ENCODE data around the gene DCDC1.

The DCDC1 gene

DNA sequence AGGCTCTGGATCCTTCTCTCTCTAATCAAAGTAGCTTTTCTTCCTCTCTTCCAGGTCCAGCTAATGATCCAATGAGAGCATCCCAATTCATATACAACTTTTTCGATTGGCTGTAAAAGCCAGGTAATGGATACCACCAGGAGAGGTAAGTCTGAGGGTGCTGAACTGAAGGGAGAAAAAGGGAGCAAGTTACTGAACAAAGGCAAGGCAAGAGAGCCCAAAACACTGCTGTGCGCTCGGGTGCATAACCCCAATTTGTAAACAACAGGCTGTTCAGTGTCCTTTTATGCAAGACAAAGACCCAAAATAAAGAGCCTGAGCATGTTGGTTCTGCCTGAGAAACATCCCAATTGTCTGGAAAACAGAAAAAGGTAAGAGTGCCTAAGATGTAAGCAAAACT is 260.1 kb downstream of the DCDC1 start:
- no peak overlapping the region for H3K27ac Mint-ChIP-seq
- H3K9me3 Mint-ChIP-seq: no peaks in the 10 kb centered on the region
- no peak overlapping the region for H3K4me3 Mint-ChIP-seq
- H3K36me3 Mint-ChIP-seq: no peaks in the 10 kb centered on the region
- H3K4me1 Mint-ChIP-seq: no peaks in the 10 kb centered on the region
- peaks cover 2% of the 10 kb centered on the region for H3K27me3 Mint-ChIP-seq

DNA sequence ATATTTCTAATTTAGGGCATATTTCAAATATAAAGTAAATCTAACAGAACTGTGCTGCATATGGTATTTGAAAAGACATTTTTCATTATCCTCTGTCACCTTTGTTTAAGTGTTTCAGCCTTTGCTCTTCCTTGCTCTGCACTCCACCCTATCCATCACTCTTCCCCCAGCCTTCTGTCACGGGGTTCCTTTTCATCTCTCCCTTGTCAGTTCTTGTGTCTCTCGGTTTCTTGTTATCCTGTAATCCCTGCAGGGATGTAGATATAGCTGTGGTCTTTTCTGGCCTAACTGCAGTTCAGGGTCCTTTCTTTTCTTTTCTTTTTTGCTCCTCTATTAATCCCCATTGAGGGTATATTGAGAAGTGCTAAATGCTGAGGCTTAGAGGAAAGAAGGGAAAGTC is 261.9 kb downstream of the DCDC1 start:
- no peak overlapping the region for H3K27ac Mint-ChIP-seq
- no peaks in the 10 kb centered on the region for H3K4me1 Mint-ChIP-seq
- peaks cover 2% of the 10 kb centered on the region for H3K27me3 Mint-ChIP-seq
- no peaks in the 10 kb centered on the region for H3K36me3 Mint-ChIP-seq
- no peak overlapping the region for H3K4me3 Mint-ChIP-seq
- no peaks in the 10 kb centered on the region for H3K9me3 Mint-ChIP-seq

DNA sequence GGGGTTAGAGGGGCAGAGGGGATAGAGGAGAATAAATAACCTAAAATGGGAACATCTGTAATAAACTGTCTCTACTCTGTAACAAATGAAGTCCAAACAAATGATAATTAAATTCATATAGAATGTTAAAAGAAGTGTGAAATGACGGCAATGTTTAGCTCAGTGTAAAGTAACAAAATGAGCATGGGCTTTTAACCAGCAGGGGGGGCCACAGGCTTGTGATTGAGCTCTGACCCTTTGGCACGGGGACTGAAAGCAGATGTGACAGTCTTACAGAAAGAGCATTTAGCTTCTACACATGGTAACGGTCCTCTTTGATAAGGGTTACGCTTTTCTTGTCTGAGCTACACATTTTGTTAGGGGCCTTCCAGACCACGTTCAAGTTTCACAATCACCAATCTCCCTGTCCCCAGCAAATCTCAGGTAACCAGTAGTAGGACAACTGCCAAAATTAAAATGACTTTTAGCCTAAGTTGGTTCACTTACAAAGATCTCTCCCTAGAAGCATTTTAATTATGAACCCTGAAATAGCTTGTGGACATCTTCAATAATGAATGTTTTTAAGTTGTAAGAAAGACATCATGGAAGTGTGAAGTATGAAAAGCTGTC is 262.5 kb downstream of the DCDC1 start:
- no peaks in the 10 kb centered on the region for H3K9me3 Mint-ChIP-seq
- H3K4me3 Mint-ChIP-seq: no peak overlapping the region
- no peaks in the 10 kb centered on the region for H3K4me1 Mint-ChIP-seq
- no peaks in the 10 kb centered on the region for H3K36me3 Mint-ChIP-seq
- H3K27me3 Mint-ChIP-seq: peaks cover 2% of the 10 kb centered on the region
- H3K27ac Mint-ChIP-seq: no peak overlapping the region

GRCh38 chr11:31106326-31106725 is 263.2 kb downstream of the DCDC1 start:
- peaks cover 2% of the 10 kb centered on the region for H3K27me3 Mint-ChIP-seq
- H3K4me3 Mint-ChIP-seq: no peak overlapping the region
- no peak overlapping the region for H3K27ac Mint-ChIP-seq
- H3K9me3 Mint-ChIP-seq: no peaks in the 10 kb centered on the region
- H3K36me3 Mint-ChIP-seq: no peaks in the 10 kb centered on the region
- no peaks in the 10 kb centered on the region for H3K4me1 Mint-ChIP-seq

GRCh38 chr11:31102875-31103274 is 266.7 kb downstream of the DCDC1 start:
- H3K4me1 Mint-ChIP-seq: no peaks in the 10 kb centered on the region
- no peak overlapping the region for H3K27ac Mint-ChIP-seq
- H3K4me3 Mint-ChIP-seq: no peak overlapping the region
- H3K27me3 Mint-ChIP-seq: peaks cover 3% of the 10 kb centered on the region
- no peaks in the 10 kb centered on the region for H3K9me3 Mint-ChIP-seq
- no peaks in the 10 kb centered on the region for H3K36me3 Mint-ChIP-seq

DNA sequence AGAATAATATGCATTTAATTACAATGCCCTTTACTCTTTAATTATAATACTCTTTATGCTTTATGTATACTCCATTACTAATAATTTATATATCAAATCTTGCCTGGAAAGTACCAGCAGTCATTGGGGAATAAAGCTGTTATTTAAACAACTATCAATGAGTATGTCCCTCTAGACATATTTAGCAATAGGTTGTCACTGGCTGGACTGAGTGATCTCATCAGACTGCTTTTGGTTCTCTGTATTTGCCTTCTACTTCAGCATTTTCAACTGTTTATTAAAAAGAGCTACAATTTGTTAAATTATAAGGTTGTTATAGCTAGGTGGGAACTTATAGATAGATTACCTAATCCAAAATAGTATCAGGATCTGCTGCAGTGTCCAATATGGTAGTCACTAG is 267.2 kb downstream of the DCDC1 start:
- no peaks in the 10 kb centered on the region for H3K36me3 Mint-ChIP-seq
- no peak overlapping the region for H3K27ac Mint-ChIP-seq
- no peaks in the 10 kb centered on the region for H3K4me1 Mint-ChIP-seq
- no peaks in the 10 kb centered on the region for H3K9me3 Mint-ChIP-seq
- H3K27me3 Mint-ChIP-seq: peaks cover 3% of the 10 kb centered on the region
- no peak overlapping the region for H3K4me3 Mint-ChIP-seq

DNA sequence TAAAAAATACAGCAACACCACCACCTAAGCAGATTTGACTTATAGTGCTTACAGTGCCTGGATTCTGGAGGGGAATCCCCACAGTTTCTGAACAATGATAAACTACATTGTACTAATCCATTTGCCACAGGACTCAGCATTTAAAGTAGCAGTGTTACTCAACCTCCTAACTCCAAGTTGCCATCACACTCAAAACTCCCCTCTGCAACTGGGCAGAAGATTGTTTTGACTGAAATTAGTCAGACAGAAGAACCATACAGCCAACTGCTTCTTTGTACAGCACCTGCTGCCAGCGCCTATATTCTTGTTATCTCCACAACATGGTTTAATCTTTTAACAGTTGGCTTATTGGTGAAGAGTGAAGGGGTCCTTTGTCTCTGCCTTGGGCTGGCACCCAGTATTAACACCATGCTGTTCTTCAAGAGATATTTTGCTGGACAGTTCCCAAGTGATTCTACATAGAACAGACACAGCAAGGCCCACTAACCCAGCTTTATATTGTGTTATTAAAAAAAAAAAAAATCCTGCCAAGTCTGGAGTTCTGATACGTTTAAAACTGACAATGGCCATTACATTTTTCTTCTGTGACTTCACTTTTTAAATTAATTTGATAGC is 273.2 kb downstream of the DCDC1 start:
- Mint-ChIP-seq H3K36me3 (no peaks in the 10 kb centered on the region), H3K9me3 (no peaks in the 10 kb centered on the region), H3K27ac (no peak overlapping the region), H3K27me3 (peaks cover 1% of the 10 kb centered on the region), H3K4me3 (no peak overlapping the region), H3K4me1 (no peaks in the 10 kb centered on the region)

- no peaks in the 10 kb centered on the region for H3K4me1 Mint-ChIP-seq
- H3K4me3 Mint-ChIP-seq: no peak overlapping the region
- no peaks in the 10 kb centered on the region for H3K36me3 Mint-ChIP-seq
- H3K9me3 Mint-ChIP-seq: peaks cover 18% of the 10 kb centered on the region
- no peak overlapping the region for H3K27ac Mint-ChIP-seq
- no peaks in the 10 kb centered on the region for H3K27me3 Mint-ChIP-seq
Measured at GRCh38 chr11:31092638-31093037, 276.9 kb downstream of the DCDC1 start.

- Mint-ChIP-seq H3K27ac (no peak overlapping the region), H3K9me3 (peaks cover 18% of the 10 kb centered on the region)
Measured at GRCh38 chr11:31089117-31089516, 280.4 kb downstream of the DCDC1 start.

DNA sequence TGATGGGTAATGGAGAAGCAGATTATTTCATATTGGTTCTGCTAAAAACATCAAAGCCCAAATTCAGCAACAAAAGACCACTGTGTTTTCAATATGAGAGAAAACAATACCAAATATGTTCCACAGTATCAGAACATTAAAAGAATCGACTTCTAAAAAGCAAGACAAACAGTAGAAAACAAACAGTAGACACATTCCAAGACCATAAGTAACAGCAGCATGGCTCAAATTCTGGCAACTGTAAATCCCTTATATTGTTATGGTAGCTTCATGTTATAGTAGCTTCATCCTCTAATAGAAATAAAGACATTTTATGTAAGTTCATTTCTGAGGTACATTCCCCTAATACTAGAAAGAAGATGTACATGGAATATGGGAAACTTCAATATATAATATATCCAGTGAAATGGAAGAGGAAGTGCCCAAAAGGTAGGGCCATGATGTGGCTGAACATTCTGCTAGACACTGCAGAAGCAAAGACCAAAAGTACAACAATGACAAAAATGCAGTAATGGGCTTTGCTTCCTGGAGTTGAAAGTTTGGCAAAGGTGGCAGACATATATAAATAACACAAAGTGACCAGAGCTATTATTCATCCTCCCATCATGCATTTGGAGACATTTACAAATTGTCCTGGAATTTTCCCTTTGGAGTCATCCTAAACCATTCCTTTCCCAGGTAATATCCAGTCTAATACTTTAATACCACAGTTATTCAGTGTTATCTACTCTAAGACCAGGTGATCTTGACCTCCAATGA is 299.9 kb downstream of the DCDC1 start:
- Mint-ChIP-seq H3K36me3 (no peaks in the 10 kb centered on the region), H3K27ac (no peak overlapping the region), H3K27me3 (no peaks in the 10 kb centered on the region), H3K4me1 (no peaks in the 10 kb centered on the region), H3K4me3 (no peak overlapping the region), H3K9me3 (peaks cover 5% of the 10 kb centered on the region)

More at GRCh38 chr11:31089117-31089516, 280.4 kb downstream of the DCDC1 start:
- H3K4me3 Mint-ChIP-seq: no peak overlapping the region
- H3K36me3 Mint-ChIP-seq: no peaks in the 10 kb centered on the region
- no peaks in the 10 kb centered on the region for H3K27me3 Mint-ChIP-seq
- no peaks in the 10 kb centered on the region for H3K4me1 Mint-ChIP-seq

DNA sequence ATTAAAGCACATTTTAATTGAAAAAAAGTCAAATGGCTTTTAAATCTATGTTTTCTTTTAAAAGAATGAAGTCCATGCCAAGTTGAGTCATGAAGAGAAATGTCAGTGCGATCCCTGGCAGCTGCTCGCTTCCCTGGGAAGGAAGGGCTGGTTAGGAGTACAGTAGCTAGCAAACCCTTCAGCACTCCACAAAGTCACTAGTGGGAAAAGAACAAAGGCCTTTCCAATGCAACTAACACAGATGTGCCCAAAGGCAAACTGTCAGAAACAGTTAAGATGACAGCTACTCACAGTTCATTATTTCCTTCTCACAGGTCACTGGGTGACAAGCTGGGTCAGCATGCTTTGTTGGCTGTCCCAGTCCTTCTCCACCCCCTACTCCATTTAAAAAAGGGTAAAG is 308.7 kb downstream of the DCDC1 start:
- Mint-ChIP-seq H3K27me3 (no peaks in the 10 kb centered on the region), H3K4me3 (no peak overlapping the region), H3K36me3 (no peaks in the 10 kb centered on the region), H3K4me1 (no peaks in the 10 kb centered on the region), H3K27ac (no peak overlapping the region), H3K9me3 (no peaks in the 10 kb centered on the region)

DNA sequence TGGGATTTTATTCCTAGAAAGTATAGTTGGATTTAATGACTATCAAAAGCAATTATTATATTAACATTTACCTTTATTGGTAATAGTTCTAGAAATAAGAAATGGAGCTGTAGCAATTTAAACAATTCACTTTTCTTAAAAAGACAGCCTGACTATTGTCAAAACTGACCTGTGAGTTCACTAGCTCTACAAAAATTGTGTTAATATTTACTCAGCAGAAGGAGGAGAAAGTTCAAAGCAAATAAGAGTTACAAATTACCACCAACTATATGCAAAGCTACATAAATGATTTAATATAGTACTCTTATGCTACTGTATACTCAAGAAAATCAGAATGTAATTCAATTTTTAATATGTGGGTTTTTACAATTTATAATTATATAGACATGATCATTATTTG is 310.0 kb downstream of the DCDC1 start:
- Mint-ChIP-seq H3K27me3 (no peaks in the 10 kb centered on the region), H3K36me3 (no peaks in the 10 kb centered on the region), H3K27ac (no peak overlapping the region), H3K4me1 (no peaks in the 10 kb centered on the region), H3K4me3 (no peak overlapping the region), H3K9me3 (peaks cover 10% of the 10 kb centered on the region)

DNA sequence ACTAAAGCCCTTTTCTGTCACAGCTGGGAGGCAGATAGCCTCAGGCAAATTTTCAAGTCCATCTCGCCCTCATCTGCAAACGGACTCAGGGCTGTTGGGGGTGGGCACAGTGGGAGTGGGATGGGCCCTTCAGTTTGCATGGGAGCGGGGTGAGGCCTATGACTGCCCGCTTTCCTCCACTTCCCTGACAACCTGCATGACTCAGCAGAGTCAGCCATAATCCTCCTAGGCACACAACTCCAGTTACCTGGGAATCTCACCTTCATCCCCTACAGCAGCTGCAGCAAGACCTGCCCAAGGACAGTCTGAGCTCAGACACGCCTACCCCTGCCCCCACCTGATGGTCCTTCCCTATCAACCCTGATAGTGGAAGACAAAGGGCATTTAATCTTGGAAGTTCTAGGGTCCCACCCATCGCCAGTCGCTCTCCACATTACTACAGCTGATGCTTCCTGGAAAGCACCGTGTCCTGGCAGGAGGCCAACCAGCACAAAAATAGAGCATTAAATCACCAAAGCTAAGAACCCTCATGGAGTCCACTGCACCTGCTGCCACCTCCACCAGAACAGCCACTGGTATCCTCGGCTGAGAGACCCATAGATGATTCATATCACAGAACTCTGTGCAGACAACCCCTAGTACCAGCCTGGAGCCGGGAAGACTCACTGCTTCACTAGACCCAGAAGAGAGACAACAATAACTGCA is 319.3 kb downstream of the DCDC1 start:
- H3K9me3 Mint-ChIP-seq: peaks cover 28% of the 10 kb centered on the region
- H3K4me3 Mint-ChIP-seq: no peak overlapping the region
- H3K27ac Mint-ChIP-seq: no peak overlapping the region
- peaks cover under 1% of the 10 kb centered on the region for H3K27me3 Mint-ChIP-seq
- H3K4me1 Mint-ChIP-seq: no peaks in the 10 kb centered on the region
- no peaks in the 10 kb centered on the region for H3K36me3 Mint-ChIP-seq

DNA sequence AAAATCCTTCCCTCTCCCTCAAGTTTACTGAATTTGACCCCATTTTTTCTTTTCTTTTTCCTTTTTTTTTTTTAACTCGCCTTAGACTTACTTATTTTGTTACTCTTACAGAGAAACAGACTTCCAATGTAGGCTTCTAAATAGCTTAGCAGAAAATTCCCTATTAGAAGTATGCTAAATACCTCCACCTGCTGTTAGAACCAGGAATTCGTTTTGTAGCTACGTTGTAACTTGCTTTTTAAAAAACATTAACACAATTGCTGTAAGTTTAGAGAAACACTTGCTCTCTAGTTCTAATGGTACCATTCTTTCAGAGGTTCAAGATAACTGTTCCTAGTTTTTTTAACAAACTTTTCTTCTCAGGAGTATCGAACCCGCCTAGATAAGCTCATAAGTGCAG is 324.2 kb downstream of the DCDC1 start:
- Mint-ChIP-seq H3K36me3 (no peaks in the 10 kb centered on the region), H3K27me3 (peaks cover 1% of the 10 kb centered on the region), H3K4me1 (no peaks in the 10 kb centered on the region), H3K4me3 (no peak overlapping the region), H3K27ac (no peak overlapping the region), H3K9me3 (peaks cover 6% of the 10 kb centered on the region)

DNA sequence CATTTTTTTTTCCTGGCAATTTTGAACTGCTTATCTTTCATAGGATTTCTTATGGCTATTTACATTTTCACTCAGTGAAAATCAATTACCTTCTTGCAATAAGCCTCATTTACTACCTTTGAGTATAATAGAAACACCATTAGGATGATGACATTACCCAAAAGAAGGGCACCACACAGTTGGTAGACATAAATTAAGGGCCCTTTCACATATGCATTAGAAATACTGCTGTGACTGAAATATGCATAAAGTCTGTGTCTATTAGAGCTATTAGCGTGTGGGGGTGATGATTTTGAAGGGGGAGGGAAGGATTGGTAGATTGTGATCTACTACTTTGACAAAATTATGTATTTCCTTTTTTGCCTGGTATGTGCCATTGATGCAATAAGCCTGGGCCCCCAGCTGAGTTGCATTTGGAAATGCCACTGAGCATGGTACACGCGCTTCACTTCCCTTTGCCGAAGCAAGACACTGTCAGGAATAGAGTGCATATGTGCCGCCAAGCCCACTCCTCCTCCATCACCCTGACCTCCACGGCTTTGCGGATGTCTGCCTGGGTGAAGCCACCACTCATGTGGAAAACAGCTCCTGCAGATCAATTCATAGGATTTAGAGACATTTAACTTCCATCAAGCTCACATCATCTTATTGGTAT is 339.3 kb downstream of the DCDC1 start:
- Mint-ChIP-seq H3K36me3 (no peaks in the 10 kb centered on the region), H3K4me1 (no peaks in the 10 kb centered on the region), H3K9me3 (no peaks in the 10 kb centered on the region), H3K27ac (no peak overlapping the region), H3K4me3 (no peak overlapping the region), H3K27me3 (no peaks in the 10 kb centered on the region)

All from activated naive CD4-positive, alpha-beta T cell treated with anti-CD3 and anti-CD28 coated beads, Interleukin-2, amount 50 U/mL, for 24 hours (primary cell).